ENCODE data around the gene NIN. TPM values are rescaled to one million over a fixed set of nuclear protein-coding genes. Genes with fewer than 3 reads are reported as not detected.

The NIN gene
- total and polyA plus RNA-seq, 2 of the 4 experiments (the other 2 are of a cell fraction), result 15.2 to 98.4 TPM

GRCh38 chr14:50812180-50812579 lies 18.8 kb downstream of the NIN start:
- Histone ChIP-seq H4K8ac (ENCODE audit: low read depth in 2 of 2, low read length in 2 of 2) (no peak overlapping the region), H2BK120ac (ENCODE audit: low read depth, low read length) (no peak overlapping the region), H2BK20ac (ENCODE audit: low read depth, low read length) (no peak overlapping the region), H3K4me1 (ENCODE audit: control insufficient read depth, insufficient read depth, low read length) (peaks cover 4% of the 10 kb centered on the region), H3K27me3 (ENCODE audit: control insufficient read depth, insufficient read depth, low read length) (no peaks in the 10 kb centered on the region), H3K9ac (ENCODE audit: low read depth, low read length) (no peak overlapping the region), H3K9me1 (ENCODE audit: insufficient read depth, low read length) (no peaks in the 10 kb centered on the region), H3K27ac (ENCODE audit: insufficient read depth, low read length) (no peak overlapping the region), H2AK9ac (replicated peaks; ENCODE audit: low read depth, low read length, poor library complexity) (no peak overlapping the region), H4K5ac (ENCODE audit: low read depth, low read length) (no peak overlapping the region), H4K91ac (ENCODE audit: insufficient read depth, low read depth, low read length) (no peak overlapping the region), H3K56ac (ENCODE audit: extremely low read depth, insufficient read depth, low read length) (no peak overlapping the region), H3K14ac (replicated peaks; ENCODE audit: low read depth, low read length) (no peak overlapping the region), H3K18ac (ENCODE audit: low read depth, low read length) (no peak overlapping the region), H3K9me3 (ENCODE audit: control insufficient read depth, insufficient read depth, low read length) (no peaks in the 10 kb centered on the region), H4K20me1 (ENCODE audit: insufficient read depth, low read length) (peaks cover 15% of the 10 kb centered on the region; the same call in 1 of the 2 replicates), H3K79me1 (ENCODE audit: low read depth in 1 of 2, low read length in 2 of 2) (peaks cover 38 to 43% of the 10 kb centered on the region in 2 experiments), H2BK5ac (ENCODE audit: low read depth, low read length, poor library complexity, severe bottlenecking) (no peak overlapping the region), H3K36me3 (ENCODE audit: control insufficient read depth, insufficient read depth, low read length) (peaks cover 5% of the 10 kb centered on the region; the same call in 1 of the 2 replicates), H2BK15ac (ENCODE audit: low read depth, low read length) (no peak overlapping the region), H3K4me2 (ENCODE audit: low read depth, low read length) (no peak overlapping the region), H3K4me3 (ENCODE audit: insufficient read depth, low read depth, low read length) (no peak overlapping the region), H2AK5ac (ENCODE audit: low read depth, low read length) (no peak overlapping the region), H3K4ac (ENCODE audit: low read depth, low read length) (no peak overlapping the region), H3K23ac (ENCODE audit: low read depth, low read length) (no peak overlapping the region), H2AFZ (replicated peaks; ENCODE audit: low read length, poor library complexity) (no peak overlapping the region)
- ChIA-PET CTCF (no interaction called here), POLR2A (ENCODE audit: unreplicated experiment) (no interaction called here)
- dilution Hi-C loops (cut with HindIII; ENCODE audit: low sequenced_read_pairs, unreplicated experiment) (no loop called here), in situ Hi-C loops (cut with MboI; ENCODE audit: low sequenced_read_pairs) (no loop called here), intact Hi-C loops (cut with micrococcal nuclease) (no loop called here)
- BruUV-seq (replicated peaks), result no TSS peak
- ATAC-seq (ENCODE audit: low read depth) (no peak), DNase-seq (no peak)
- TF ChIP-seq SMC3 (IDR thresholded peaks at IDR 0.05; ENCODE audit: low read depth, low read length), result no peak
- TF ChIP-seq RAD21 (IDR thresholded peaks at IDR 0.05; ENCODE audit: low read length), result no peak
- TF ChIP-seq NFE2L2 (IDR thresholded peaks at IDR 0.05; ENCODE audit: low read depth, low read length), result no peak
- TF ChIP-seq RCOR1 (IDR thresholded peaks at IDR 0.05; ENCODE audit: insufficient replicate concordance, low read length), result no peak
- TF ChIP-seq RFX5 (IDR thresholded peaks at IDR 0.05; ENCODE audit: low read depth, low read length), result no peak
- TF ChIP-seq MXI1 (IDR thresholded peaks at IDR 0.05; ENCODE audit: borderline replicate concordance, low read depth, low read length), result no peak
- TF ChIP-seq BHLHE40 (IDR thresholded peaks at IDR 0.05; ENCODE audit: low read depth, low read length), result no peak
- no peak for TF ChIP-seq ELK1 (IDR thresholded peaks at IDR 0.05; ENCODE audit: borderline replicate concordance, low read depth, low read length)
- no peak for TF ChIP-seq CHD1 (IDR thresholded peaks at IDR 0.05; ENCODE audit: low read depth, low read length)
- TF ChIP-seq MAFK (IDR thresholded peaks at IDR 0.05; ENCODE audit: low read depth, low read length), result no peak
- TF ChIP-seq MAZ (IDR thresholded peaks at IDR 0.05; ENCODE audit: borderline replicate concordance, low read depth, low read length), result no peak
- TF ChIP-seq CEBPB (IDR thresholded peaks at IDR 0.05; ENCODE audit: low read depth, low read length), result no peak
- TF ChIP-seq USF2 (IDR thresholded peaks at IDR 0.05; ENCODE audit: low read depth, low read length), result no peak
- no peak for TF ChIP-seq FOS (IDR thresholded peaks at IDR 0.05; ENCODE audit: low read depth, low read length)
- no CpG with 5 or more reads among the region's 2 CpGs for WGBS, 2 experiments (ENCODE audit: extremely low coverage in 2 of 2, insufficient read length in 1 of 2)
